Mucosa of descending colon (tissue), 3 donors: ENCODE results near the gene TRANK1. TPM values are rescaled to one million over a fixed set of nuclear protein-coding genes. Genes with fewer than 3 reads are reported as not detected.
"Not testable (repeated sequence)": the region's sequence is repeated elsewhere in the genome, so short reads cannot be mapped to it uniquely, and the experiment has no call there.

ENCODE experiments used
- ATAC-seq: fragments of 200-7000 bp; cut with Tn5 transposase; one replicate; pipeline ENCODE4 v1.9.1; 2020; ENCODE audit warnings: mild to moderate bottlenecking, moderate library complexity
- DNase-seq, 3 donors: peaks; one replicate each; pipeline ENCODE4 v3.0.0-alpha.2; 2020
- H3K36me3 ChIP-seq: fragments of 200-600 bp; one replicate; pipeline ENCODE4 v1.8.0; 2021; ENCODE audit warnings: low read depth, mild to moderate bottlenecking
- H3K4me1 ChIP-seq: fragments of 200-600 bp; one replicate; pipeline ENCODE4 v1.8.0; 2021; ENCODE audit warnings: low read depth, mild to moderate bottlenecking
- H3K4me3 ChIP-seq: fragments of 200-600 bp; one replicate; pipeline ENCODE4 v1.8.0; 2021; ENCODE audit warnings: mild to moderate bottlenecking
- H3K9me3 ChIP-seq: fragments of 200-600 bp; one replicate; pipeline ENCODE4 v1.8.0; 2021; ENCODE audit warnings: mild to moderate bottlenecking
- CTCF ChIP-seq: fragments of 200-600 bp; IDR thresholded peaks from one replicate; pipeline ENCODE4 v1.8.0; 2022; ENCODE audit warnings: antibody characterized with exemption, mild to moderate bottlenecking
- intact Hi-C, 2 donors: fragments of 100-400 bp; cut with DNase I in 1 of 2; cut with micrococcal nuclease in 1 of 2; formaldehyde crosslinking; loops; one replicate each; pipeline versions ENCODE4 v1.11.0 to v1.11.1; 2022; cut with DNase I, micrococcal nuclease
- total RNA-seq, 3 donors: library from RNA; stranded (reverse); fragmentation: NEBNext Ultra II Directional in 2 of 3; extraction: Animal tissue kit (Norgen Biotek cat#: 25700) in 2 of 3; gene quantifications; one replicate each; pipeline versions ENCODE4 v1.2.1 to v1.2.4, GENCODE V29; 2021 to 2023
- donor health status: DM: no; HTN: no; CAD: no; lungs with moderate emphysema.
- donor health status: DM: no; HTN: no; CAD: no.
- donor health status: DM: no; HTN: yes; CAD: no.

The TRANK1 gene
- total RNA-seq, 3 donors from 2014 or later = 78.6 to 163 (median 97.3) TPM

DNA sequence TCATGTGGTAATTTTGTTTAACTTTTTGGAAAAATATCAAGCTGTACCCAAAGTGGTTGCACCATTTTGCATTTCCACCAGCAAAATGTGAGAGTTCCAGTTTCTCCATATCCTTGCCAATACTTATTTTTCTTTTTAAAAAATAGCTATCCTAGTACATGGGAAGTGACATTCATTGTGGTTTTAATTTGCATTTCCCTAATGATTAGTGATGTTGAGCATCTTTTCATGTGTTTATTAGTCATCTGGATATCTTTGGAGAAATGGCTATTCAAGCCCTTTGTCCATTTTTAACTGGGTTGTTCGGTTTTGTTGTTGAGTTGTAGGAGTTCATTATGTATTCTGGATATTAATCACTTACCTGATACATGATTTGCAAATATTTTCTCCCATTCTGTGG lies 19.5 kb upstream of the TRANK1 start:
- no peaks in the 10 kb centered on the region for H3K4me1 ChIP-seq
- no peak for DNase-seq
- H3K36me3 ChIP-seq = no peaks in the 10 kb centered on the region
- H3K4me3 ChIP-seq = no peak overlapping the region
- no peak for ATAC-seq
- intact Hi-C loops = loop anchor here in 1 of 2 donors (10.0 kb wide), 1 partner anchor 240 kb away; no protein-coding TSS in a partner anchor
- no peaks in the 10 kb centered on the region for H3K9me3 ChIP-seq
- no peak for TF ChIP-seq CTCF

- H3K4me3 ChIP-seq, H3K36me3 ChIP-seq, H3K4me1 ChIP-seq, ATAC-seq, H3K9me3 ChIP-seq, DNase-seq: not testable (repeated sequence)
- intact Hi-C loops = loop anchor here in 1 of 2 donors (10.0 kb wide), 1 partner anchor 238 kb away; no protein-coding TSS in a partner anchor
Observed at GRCh38 chr3:36963008-36963407, 18.2 kb upstream of the TRANK1 start.

DNA sequence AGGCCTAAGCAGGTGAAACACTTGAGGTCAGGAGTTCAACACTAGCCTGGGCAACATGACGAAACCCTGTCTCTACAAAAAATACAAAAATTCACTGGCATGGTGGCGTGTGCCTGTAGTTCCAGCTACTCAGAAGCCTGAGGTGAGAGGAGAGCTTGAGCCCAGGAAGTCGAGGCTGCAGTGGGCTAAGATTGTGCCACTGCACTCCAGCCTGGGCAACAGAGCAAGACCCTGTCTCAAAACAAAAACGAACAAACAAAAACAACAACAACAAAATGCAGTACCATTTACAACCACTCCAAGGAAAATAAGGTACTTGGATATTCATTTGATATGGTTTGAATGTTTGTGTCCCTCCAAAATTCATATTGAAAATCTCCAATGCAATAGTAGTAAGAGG lies 15.6 kb upstream of the TRANK1 start:
- H3K4me3 ChIP-seq = no peak overlapping the region
- no peaks in the 10 kb centered on the region for H3K36me3 ChIP-seq
- ATAC-seq (no peak), DNase-seq (no peak)
- H3K9me3 ChIP-seq = no peaks in the 10 kb centered on the region
- TF ChIP-seq CTCF = no peak
- intact Hi-C loops = loop anchor here in 1 of 2 donors (10.0 kb wide), 1 partner anchor 236 kb away; no protein-coding TSS in a partner anchor
- peaks cover 6% of the 10 kb centered on the region for H3K4me1 ChIP-seq

GRCh38 chr3:36959821-36960220 lies 15.0 kb upstream of the TRANK1 start:
- H3K4me1 ChIP-seq = peaks cover 6% of the 10 kb centered on the region
- H3K9me3 ChIP-seq = no peaks in the 10 kb centered on the region
- intact Hi-C loops = loop anchor here in 1 of 2 donors (10.0 kb wide), 1 partner anchor 235 kb away; no protein-coding TSS in a partner anchor
- no peak overlapping the region for H3K4me3 ChIP-seq
- no peak for ATAC-seq
- TF ChIP-seq CTCF = no peak
- H3K36me3 ChIP-seq = no peaks in the 10 kb centered on the region
- peak in 1 of 3 donors; percentile 24 for DNase-seq

DNA sequence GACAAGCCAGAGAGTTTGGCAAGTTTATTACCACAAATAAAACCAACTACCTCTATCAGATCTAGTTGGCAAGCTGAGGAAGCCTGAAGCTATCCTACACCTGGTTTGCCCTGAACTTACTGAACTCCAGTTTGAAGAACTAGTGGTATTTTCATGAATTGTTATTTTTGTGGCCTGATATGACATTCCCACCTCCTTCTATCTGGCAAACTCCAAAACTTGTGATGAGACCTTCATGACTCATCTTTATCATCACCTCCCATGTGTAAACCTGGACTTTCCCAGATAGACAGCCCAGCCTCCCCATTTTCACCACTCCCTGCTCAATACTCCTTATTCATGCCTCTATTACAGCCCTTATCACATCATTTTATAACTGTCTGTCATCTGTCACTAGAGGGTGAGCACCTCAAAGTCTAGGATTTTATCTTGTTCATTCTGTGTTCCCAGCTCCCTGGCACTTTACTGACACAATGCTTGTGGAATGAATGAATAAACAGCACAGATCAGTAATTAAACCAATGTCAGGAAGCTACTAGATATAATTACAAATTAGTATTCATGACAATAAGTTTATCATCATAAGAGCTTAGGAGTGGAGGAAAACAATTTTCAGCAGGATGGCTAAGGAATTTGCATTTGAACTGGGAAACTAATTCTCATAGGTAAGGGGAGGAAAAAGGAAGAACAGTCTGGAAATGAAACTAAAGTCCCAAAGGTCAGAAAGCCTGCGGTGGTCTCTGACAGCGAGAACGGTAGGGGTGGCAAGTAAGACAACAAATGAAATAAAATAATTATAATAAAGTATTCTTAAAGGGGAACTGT lies 13.2 kb upstream of the TRANK1 start:
- Histone ChIP-seq H3K4me3 (no peak overlapping the region), H3K4me1 (peaks cover 6% of the 10 kb centered on the region), H3K36me3 (no peaks in the 10 kb centered on the region), H3K9me3 (no peaks in the 10 kb centered on the region)
- ATAC-seq = peak; percentile 71
- DNase-seq = no peak
- intact Hi-C loops = no loop called here
- TF ChIP-seq CTCF = no peak

DNA sequence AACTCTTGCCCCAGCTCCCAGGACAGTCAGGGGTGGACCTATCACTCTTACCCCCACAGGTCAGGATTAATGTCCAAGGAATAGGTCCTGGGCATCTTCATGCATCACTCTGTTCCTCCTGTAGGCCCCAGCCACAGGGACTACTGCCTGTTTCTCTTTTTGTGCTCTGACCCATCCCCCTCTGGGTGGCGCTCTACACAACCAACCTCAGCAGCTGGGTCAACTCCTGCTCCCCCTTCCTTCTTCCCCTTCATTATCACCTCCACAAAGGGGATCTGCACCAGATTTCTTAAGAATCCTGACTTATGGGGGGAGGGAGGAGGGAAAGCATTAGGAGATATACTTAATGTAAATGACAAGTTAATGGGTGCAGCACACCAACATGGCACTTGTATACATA lies 12.2 kb upstream of the TRANK1 start:
- no peaks in the 10 kb centered on the region for H3K36me3 ChIP-seq
- intact Hi-C loops = no loop called here
- H3K4me1 ChIP-seq = peaks cover 6% of the 10 kb centered on the region
- DNase-seq (no peak), ATAC-seq (no peak)
- no peak for TF ChIP-seq CTCF
- H3K4me3 ChIP-seq = no peak overlapping the region
- no peaks in the 10 kb centered on the region for H3K9me3 ChIP-seq
